Occipital lobe (tissue), 2 donors: ENCODE data around the gene C16orf54. TPM values are rescaled to one million over a fixed set of nuclear protein-coding genes. Genes with fewer than 3 reads are reported as not detected.
"Not testable (repeated sequence)": the region's sequence is repeated elsewhere in the genome, so short reads cannot be mapped to it uniquely, and the experiment has no call there.

Experiments
- DNase-seq: peaks from one replicate; lab custom pipeline; 2025; lab: John Stamatoyannopoulos, UW
- total RNA-seq: library from RNA; depleted of rRNA; stranded (reverse); fragments of >200 nt; gene quantifications from one replicate; pipeline ENCODE4 v1.2.3, GENCODE V29; 2014

C16orf54 gene, protein sequence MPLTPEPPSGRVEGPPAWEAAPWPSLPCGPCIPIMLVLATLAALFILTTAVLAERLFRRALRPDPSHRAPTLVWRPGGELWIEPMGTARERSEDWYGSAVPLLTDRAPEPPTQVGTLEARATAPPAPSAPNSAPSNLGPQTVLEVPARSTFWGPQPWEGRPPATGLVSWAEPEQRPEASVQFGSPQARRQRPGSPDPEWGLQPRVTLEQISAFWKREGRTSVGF
- total RNA-seq = 0.31 TPM

DNA sequence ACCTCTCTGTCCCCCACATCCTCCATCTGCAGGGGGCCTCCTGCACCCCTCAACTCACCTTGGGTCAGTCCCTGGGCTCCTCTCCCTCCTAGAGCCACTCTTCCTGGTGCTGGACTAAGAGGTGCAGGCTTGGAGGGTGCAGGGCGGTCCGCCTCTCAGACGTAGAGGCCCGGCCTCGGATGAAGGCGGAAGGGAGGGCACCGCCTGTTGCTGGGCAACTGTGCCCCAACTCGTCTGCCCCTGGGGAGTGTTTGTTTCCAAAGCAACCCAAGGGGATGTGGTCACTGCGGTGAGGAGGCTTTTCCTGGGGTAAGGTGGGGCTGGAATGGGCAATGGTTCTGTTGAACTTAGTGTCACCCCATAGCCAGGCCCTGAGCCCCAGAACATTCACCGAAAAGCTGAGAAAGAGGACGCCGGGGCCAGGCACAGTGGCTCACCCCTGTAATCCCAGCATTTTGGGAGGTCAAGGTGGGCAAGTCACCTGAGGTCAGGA, at the start of gene C16orf54:
Gene C16orf54, minus strand, starts transcription at position 138 of the 493 bp plus-strand sequence. CDS start 1,039 bp downstream, outside the sequence.
- no peak for DNase-seq

GRCh38 chr16:29794231-29794710, 48.5 kb upstream of the C16orf54 start:
- no peak for DNase-seq

- DNase-seq = not testable (repeated sequence)
Observed at GRCh38 chr16:29793153-29793552, 47.4 kb upstream of the C16orf54 start.

- DNase-seq = no peak
Observed at GRCh38 chr16:29791845-29792807, 46.3 kb upstream of the C16orf54 start.

GRCh38 chr16:29790949-29791844, 45.4 kb upstream of the C16orf54 start:
- DNase-seq = no peak

DNA sequence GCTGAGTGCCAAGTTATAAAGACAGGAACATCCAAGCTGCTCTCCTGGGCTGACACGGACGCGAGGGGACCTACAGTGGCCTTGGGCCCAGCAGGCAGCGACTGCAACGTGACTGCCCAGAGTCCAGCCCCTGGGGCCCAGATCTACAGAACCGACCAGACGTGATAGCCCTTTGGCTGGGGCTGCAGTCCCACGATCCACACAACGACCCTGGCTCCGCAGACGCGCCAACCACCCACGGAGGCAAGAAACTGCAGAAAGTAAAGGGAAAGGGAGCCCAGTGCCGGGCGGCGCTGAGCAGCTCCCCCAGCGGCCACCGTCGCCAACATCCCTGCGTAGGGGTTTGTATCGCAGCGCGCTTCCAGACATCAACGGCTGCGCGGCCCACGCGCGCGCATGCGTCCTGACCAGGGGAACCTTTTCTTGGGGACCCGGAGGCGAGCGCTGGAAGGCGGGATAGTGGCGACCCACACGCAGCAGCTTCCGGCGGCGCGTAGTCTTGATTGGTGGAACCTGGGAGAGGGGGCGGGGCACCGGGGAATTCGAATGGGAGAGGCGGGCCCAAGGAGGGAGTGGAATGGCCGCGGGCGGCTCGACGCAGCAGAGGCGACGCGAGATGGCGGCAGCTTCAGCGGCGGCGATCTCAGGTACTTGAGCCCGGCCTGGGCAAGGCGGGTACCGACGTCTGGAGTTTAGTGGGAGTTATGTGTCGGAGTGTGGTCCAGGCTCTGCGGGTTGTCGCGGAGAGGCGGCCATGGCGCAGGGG, 44.6 kb upstream of the C16orf54 start, which contains the start of gene KIF22:
Gene KIF22, plus strand, starts transcription at position 569 of the 766 bp plus-strand sequence. Its CDS starts 9 bp downstream, at position 578.
- DNase-seq = peak; percentile 98

DNA sequence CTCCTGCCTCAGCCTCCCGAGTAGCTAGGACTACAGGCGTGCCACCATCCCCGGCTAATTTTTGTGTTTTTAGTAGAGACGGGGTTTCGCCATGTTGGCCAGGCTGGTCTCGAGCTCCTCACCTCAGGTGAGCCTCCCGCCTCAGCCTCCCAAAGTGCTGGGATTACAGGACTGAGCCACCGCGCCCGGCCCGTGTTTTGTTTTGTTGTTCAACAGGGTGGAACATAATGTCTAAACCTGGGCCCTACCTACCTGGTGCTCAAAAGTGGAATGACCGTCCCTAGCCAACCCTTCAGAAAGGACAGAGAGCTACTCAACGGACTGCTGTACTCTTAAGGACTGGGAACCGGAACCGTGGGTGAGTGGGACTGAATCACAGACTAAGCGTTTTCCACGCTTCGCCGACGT, 44.0 kb upstream of the C16orf54 start:
- DNase-seq = no peak

DNA sequence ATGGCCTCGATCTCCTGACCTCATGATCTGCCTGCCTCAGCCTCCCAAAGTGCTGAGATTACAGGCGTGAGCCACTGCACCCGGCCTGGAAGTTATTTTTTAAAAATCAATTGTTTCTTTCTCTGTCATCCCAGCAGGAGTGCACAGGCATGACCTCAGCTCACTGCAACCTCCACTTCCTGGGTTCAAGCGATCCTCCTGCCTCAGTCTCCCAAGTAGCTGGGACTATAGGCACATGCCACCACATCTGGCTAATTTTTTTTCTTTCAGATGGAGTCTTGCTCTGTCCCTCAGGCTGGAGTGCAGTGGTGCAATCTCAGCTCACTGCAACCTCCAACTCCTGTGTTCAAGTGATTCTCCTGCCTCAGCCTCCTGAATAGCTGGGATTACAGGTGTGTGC, 41.4 kb upstream of the C16orf54 start:
- DNase-seq = not testable (repeated sequence)

GRCh38 chr16:29784901-29785500, 39.2 kb upstream of the C16orf54 start:
- DNase-seq = peak; percentile 61

DNA sequence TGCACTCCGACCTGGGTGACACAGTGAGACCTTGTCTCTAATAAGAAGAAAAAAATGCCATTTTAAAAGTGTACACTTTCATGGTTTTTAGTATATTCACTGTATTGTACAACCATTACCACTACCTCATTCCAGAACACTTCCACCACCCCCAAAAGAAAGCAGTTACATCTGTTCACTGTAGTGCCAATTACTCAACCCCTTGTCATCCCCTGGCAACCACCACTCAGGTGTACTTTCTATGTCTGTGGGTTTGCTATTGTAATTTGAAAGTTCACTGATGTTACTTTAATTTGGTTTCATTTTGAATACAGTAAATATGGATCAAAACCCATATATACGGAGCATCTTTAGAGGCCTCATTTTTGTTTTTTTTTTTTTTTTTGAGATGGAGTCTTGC, 38.4 kb upstream of the C16orf54 start:
- DNase-seq = no peak

DNA sequence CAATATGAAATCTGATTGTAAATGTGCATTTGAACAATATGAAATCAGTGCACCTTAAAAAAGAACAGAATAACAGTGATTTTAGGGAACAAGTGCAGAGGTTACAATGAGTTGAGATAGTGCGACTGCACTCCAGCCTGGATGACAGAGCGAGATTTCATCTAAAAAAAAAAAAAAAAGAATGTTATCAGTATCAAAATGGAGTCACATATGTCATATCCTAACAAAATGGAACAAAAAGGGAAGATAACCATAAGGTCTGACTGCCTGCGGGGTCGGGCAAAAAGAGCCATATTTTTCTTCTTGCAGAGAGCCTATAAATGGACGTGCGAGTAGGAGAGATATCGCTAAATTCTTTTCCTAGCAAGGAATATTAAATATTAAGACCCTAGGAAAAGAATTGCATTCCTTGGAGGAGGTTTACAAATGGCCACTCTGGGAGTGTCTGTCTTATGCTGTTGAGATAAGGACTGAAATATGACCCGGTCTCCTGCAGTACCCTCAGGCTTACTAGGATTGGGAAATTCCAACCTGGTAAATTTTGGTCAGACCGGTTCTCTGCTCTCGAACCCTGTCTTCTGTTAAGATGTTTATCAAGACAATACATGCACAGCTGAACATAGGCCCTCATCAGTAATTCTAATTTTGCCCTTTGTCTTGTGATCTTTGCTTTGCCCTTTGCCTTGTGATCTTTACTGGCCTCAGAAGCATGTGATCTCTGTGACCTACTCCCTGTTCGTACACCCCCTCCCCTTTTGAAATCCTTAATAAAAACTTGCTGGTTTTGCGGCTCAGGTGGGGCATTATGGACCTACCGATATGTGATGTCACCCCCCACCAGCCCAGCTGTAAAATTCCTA, 37.5 kb upstream of the C16orf54 start:
- DNase-seq = not testable (repeated sequence)

- no peak for DNase-seq
Observed at GRCh38 chr16:29779474-29779873, 33.7 kb upstream of the C16orf54 start.

DNA sequence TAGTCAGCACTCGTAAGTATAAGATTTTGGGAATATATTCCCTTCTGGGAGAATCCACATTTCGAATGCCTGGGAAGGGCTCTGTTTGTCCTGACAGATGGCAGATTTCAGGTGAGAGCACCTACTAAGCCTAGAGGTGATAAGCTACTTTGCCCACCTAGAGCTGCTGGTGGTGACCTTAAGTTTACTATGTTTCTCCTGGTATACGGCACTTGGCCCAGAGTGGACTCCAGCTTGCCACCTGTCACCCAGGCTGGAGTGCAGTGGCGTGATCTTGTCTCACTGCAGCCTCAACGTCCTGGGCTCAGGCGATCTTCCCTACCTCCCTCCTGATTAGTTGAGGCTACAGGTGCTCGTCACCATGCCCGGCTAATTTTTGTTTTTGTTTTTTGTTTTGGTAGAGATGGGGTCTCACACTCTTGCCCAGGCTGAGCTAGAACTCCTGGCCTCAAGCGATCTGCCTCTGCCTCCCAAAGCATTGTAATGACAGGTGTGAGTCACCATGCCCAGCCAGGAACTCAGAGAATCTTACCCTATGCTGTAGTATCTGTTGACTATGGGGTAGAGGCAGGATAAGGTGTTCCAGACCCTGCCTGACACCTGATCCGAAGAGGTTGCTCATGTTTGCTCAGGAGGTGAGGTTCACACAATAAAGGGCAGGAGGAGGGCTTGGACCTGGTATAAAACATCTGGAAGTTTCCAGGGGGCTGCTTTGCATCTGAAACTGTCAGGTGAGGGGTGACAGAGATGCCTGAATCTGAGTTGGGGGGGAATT, 32.0 kb upstream of the C16orf54 start, which contains the start of gene ZG16:
Gene ZG16, plus strand, starts transcription at position 681 of the 775 bp plus-strand sequence. CDS start 1,011 bp downstream, outside the sequence.
- DNase-seq = no peak

GRCh38 chr16:29775742-29776408, 30.1 kb upstream of the C16orf54 start:
- no peak for DNase-seq

- no peak for DNase-seq
Observed at GRCh38 chr16:29774730-29775129, 28.9 kb upstream of the C16orf54 start.

DNA sequence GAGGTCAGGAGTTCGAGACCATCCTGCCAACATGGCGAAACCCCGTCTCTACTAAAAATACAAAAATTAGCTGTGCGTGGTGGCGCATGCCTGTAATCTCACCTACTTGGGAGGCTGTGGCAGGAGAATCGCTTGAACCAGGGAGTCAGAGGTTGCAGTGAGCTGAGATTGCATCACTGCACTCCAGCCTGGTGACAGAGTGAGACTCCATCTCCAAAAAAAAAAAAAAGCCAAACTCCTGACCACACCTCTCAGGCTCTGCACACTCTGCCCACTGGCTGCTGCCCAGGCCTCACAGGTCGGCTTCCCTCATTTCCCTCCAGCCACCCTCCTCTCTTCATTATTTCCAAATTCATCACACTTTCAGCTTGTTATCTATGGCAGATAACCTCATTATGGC, 26.5 kb upstream of the C16orf54 start:
- not testable (repeated sequence) for DNase-seq

DNA sequence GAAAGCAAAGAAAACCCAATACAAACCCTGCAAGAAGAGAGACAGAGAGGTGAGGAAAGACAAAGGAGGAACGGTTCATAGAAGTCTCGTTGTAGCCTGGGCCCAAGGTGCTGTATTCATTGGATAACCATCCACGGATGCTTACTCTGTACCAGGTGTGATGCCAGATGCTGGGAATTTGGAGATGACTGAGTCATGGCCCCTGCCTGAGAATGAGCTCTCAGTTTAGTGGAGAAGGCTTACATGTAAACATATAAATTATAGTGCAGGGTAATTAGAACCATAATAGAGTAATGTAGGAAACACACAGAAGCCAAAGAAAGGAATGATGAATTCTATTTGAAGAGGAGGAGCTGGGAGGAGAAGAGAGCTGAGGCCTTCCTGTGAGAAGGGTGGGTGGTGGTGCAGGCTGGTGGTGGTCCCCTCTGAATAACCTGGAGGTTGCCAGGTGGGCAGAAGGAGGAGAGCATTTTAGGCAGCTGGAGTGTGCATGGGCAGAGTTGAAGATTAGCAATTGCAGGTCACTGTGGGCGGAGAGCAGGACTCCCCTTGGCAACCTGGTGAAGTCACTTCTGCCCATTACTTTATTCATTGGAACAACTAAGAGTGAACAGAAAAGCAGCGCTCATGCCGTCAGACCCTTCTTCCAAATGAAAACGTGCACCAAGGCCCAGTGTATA, 24.6 kb upstream of the C16orf54 start:
- DNase-seq = no peak
